ENCODE results near the gene SLC12A5.

SLC12A5 gene

DNA sequence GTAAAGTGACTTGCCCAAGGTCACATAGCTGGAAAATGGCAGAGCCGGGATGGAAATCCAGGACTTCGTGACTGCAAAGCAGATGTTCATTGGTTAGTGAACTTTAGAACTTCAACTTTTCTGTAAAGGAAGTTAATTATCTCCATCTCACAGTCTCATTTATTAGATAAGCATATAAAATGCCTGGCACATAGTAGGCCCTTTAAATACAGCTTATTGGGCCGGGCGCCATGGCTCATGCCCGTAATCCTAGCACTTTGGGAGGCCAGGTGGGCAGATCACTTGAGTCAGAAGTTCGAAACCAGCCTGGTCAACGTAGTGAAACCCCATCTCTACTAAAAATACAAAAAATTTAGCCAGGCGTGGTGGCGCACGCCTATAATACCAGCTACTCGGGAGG is 22.1 kb upstream of the SLC12A5 start:
- DNase-seq (ENCODE audit: low spot score), result no peak

- DNase-seq (ENCODE audit: low spot score), result no peak
Observed at GRCh38 chr20:46007671-46008070, 21.3 kb upstream of the SLC12A5 start.

DNA sequence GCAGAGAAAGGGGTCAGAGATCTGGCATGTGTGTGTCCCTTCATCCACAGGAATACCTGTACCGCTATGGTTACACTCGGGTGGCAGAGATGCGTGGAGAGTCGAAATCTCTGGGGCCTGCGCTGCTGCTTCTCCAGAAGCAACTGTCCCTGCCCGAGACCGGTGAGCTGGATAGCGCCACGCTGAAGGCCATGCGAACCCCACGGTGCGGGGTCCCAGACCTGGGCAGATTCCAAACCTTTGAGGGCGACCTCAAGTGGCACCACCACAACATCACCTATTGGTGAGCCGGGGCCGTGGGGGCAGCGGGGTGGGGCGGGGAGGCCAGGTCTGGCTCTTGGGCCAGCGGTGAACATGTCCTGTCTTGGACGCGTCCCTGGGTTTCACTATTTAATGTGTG is 19.2 kb upstream of the SLC12A5 start:
- no peak for DNase-seq (ENCODE audit: low spot score)

- DNase-seq (ENCODE audit: low spot score), result no peak
Observed at GRCh38 chr20:46010491-46011391, 18.3 kb upstream of the SLC12A5 start.

GRCh38 chr20:46011631-46012482 is 17.2 kb upstream of the SLC12A5 start:
- peak; percentile 40 for DNase-seq (ENCODE audit: low spot score)

- DNase-seq (ENCODE audit: low spot score), result no peak
Observed at GRCh38 chr20:46012921-46013320, 16.1 kb upstream of the SLC12A5 start.

DNA sequence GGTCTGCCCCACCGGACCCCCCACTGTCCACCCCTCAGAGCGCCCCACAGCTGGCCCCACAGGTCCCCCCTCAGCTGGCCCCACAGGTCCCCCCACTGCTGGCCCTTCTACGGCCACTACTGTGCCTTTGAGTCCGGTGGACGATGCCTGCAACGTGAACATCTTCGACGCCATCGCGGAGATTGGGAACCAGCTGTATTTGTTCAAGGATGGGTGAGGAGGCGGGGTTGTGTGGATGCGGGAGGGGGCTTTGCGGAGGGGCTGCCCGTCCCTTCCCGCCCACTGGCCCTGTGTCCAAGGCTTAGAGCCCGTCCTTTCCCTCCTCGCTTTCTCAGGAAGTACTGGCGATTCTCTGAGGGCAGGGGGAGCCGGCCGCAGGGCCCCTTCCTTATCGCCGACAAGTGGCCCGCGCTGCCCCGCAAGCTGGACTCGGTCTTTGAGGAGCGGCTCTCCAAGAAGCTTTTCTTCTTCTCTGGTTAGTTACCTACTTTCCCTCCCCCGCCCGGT is 15.6 kb upstream of the SLC12A5 start:
- DNase-seq (ENCODE audit: low spot score), result no peak

DNA sequence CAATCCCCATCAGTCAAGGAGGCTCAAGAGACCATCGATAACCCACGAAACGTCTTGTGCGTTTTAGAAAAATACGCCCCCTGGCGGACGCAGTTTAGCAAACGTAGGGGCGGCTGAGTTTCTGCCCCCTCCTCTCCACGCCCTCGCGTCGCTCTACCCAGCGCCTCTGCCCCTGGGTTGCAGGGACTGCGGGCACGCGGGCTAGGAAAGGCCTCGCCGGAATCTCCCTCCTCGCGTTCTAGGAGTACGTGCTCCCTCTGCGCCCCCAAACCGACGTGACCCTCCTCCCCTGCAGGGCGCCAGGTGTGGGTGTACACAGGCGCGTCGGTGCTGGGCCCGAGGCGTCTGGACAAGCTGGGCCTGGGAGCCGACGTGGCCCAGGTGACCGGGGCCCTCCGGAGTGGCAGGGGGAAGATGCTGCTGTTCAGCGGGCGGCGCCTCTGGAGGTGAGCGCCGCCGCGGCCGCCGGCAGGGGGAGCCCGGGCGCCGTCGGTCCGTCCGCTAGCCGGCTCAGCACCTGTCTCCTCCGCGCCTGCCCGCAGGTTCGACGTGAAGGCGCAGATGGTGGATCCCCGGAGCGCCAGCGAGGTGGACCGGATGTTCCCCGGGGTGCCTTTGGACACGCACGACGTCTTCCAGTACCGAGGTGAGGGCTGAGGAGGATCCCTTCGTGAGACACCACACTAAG is 15.0 kb upstream of the SLC12A5 start:
- DNase-seq (ENCODE audit: low spot score), result peak; percentile 57

DNA sequence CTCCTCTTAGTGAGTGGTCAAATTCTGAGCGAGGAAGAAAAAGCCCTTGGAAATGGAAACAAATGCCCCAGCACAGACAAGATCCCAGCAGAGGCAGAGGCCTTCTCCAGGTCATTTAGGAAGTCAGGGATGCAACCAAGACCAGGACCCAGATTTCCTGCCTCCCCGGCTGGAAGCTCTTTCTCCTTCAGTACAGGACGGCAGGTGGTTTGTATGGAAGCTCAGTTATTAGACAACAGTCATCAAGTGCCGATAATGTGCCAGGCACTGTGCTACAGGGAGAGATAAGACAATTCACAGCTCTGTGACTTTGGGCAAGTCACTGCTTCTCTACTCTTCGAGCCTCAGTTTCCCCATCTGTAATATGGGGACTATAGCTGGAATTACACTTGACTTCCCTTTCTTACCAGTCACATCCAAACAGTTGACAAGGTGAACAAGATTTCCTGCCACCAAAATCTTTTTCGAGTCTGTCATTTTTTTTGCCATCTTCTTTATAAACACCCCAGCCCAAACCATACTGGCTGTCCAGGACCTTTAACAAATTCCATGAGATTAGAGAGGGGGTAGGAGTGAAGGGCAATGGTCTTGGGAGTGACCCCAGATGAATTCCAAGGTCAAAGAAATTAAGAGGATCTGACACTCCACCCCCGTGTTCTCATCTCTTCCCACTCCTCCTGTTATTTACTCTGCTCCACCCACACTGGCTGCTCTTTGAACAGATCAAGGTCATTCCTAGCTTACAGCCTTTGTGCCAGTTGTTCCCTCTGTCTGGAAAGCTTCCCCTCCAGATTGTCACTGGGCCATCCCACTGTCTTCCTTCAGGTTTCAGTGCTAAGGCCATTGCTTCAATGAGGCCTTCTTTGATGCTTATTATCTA is 14.3 kb upstream of the SLC12A5 start:
- DNase-seq (ENCODE audit: low spot score), result no peak

DNA sequence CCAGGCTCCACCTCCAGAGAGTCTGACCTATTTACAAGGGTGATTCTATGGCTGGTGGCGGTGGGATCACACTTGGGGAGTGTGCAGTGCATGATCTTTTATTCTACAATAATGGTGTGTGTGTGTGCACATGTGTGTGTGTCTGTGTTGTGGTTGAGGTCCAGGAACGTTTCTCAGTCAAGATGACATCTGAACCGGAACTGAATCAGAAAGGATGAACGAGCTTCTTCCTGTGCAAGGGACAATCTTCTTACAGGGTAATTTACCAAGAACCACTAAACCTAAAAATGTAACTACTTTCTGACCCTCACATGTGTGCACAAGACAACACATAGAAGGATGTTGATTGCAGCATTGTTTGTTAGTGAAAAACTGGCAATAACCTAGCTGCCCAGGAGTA is 11.7 kb upstream of the SLC12A5 start:
- no peak for DNase-seq (ENCODE audit: low spot score)

DNA sequence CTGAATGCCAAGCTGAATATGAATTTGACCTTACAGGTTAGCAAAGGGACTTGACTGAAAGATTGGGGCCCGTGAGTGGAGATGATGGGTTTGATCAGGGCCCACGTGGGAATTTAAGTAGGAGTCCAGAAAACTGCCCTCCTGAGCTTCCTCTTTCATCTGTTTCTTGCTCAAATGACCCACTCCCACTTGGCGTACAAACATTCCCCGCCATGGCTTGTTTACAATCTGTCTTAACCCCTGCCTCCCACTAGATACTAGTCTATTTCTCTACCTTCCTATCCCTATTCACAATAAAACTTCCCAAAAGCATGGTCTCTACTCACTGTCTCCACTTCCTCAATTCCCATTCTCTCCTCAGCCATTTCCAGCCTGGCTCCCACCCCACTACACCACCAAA is 10.9 kb upstream of the SLC12A5 start:
- DNase-seq (ENCODE audit: low spot score), result no peak

- no peak for DNase-seq (ENCODE audit: low spot score)
Observed at GRCh38 chr20:46018611-46019010, 10.4 kb upstream of the SLC12A5 start.

- no peak for DNase-seq (ENCODE audit: low spot score)
Observed at GRCh38 chr20:46020555-46020954, 8.5 kb upstream of the SLC12A5 start.

DNA sequence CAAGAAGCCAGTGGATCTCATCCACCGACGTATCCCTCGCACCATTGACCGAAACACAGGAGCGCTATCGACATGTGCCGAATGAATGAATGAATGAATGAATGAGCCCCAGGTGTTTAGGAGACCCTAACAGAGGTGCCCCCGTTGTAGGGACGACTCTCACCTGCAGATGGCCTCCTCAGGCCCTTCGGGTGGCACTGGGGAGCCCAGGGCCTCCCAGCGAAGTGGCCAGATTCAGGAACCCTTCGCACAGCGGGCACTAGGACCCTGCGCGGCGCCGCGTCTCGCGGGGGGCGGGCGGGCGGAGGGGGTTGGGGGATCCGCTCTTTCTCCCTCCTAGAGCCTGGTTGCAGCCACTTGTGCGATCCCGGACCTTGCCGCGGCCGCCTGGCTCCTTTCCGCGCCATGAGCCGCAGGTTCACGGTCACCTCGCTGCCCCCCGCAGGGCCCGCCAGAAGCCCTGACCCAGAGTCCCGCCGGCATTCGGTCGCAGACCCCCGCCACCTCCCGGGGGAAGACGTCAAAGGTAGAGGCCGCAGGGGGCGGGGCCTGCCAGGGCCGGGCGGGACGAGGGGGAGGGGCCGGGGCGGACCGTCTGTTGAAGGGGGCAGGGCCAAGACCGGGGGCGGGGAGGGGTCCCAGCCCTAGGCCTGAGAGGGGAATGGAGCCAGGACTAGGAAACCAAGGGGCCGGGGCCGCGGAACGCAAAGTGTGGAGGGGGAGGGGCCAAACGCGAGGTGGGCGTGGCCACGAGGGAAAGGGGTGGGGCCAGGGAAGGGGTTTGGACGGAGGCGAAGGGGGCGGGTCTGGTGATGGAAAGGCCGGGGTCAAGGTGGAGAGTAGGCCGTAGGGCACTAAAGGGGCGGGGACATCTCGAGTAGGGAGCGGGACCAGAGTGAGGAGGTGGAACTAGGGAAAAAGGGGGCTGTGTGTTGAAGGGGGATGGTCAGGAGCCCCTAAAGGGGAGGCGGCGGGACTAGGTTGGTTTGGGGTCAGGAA is 7.4 kb upstream of the SLC12A5 start:
- no peak for DNase-seq (ENCODE audit: low spot score)

- no peak for DNase-seq (ENCODE audit: low spot score)
Observed at GRCh38 chr20:46022411-46023147, 6.4 kb upstream of the SLC12A5 start.

DNA sequence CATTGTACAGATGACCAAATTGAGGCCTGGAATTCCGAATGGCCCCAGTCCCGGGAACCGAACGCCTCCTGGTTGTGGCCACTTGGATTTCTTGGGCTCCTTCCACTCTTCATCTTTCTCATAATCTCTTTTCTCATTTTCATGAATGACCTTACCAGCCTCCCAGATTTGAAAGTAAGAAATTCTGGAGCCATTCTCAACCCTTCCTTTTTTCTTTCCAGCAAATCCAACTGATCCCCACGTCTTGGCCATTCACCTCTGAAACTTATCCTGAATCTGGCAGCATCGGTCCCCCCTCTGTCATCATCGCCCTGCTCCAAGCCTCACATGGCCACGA is 5.9 kb upstream of the SLC12A5 start:
- no peak for DNase-seq (ENCODE audit: low spot score)

GRCh38 chr20:46023999-46024398 is 5.0 kb upstream of the SLC12A5 start:
- DNase-seq (ENCODE audit: low spot score), result no peak

- DNase-seq (ENCODE audit: low spot score), result no peak
Observed at GRCh38 chr20:46025376-46025783, 3.6 kb upstream of the SLC12A5 start.

GRCh38 chr20:46027245-46027853 is 1.7 kb upstream of the SLC12A5 start:
- DNase-seq (ENCODE audit: low spot score), result peak; percentile 73

All from hepatic stellate cell (primary cell).